IMR-90 (cell line): Measurements from ENCODE around the gene ARSB. TPM values are rescaled to one million over a fixed set of nuclear protein-coding genes. Genes with fewer than 3 reads are reported as not detected.

Experiments used
- ATAC-seq: fragments of 200-7000 bp; cut with Tn5 transposase; 2 replicates; pipeline ENCODE4 v1.9.1; 2020; ENCODE audit warnings: low read depth, mild to moderate bottlenecking, moderate library complexity
- BruUV-seq: library from RNA; stranded (reverse); fragments of 400-500 nt; replicated peaks from 2 replicates; lab custom pipeline; 2021; lab: Mats Ljungman, UMichigan
- CTCF ChIA-PET: fragments of 300-600 bp; formaldehyde crosslinking; extraction: SDS; loops from one replicate; lab custom pipeline; 2021; ENCODE audit warnings: antibody characterized with exemption; lab: Yijun Ruan, JAX
- POLR2A ChIA-PET: fragments of 300-600 bp; sonication (Branson Sonifier 250); formaldehyde crosslinking; loops from one replicate; lab custom pipeline; 2022; ENCODE audit warnings: antibody characterized with exemption; ENCODE audit not compliant: unreplicated experiment; lab: Charles Lee
- DNase-seq: peaks from one replicate; pipeline ENCODE4 v3.0.0; 2013
- H2AFZ ChIP-seq: replicated peaks from 2 replicates; pipeline ENCODE3; 2013; ENCODE audit warnings: low read length, mild to moderate bottlenecking; ENCODE audit not compliant: poor library complexity
- H2AK5ac ChIP-seq: 2 replicates; pipeline ENCODE4 v1.6.1; 2013; ENCODE audit warnings: low read depth, low read length, inconsistent platforms
- H2AK9ac ChIP-seq: replicated peaks from 2 replicates; pipeline ENCODE3; 2013; ENCODE audit warnings: mild to moderate bottlenecking, low read depth, low read length, moderate library complexity; ENCODE audit not compliant: poor library complexity
- H2BK120ac ChIP-seq: 2 replicates; pipeline ENCODE4 v1.6.1; 2013; ENCODE audit warnings: low read depth, low read length, inconsistent platforms
- H2BK15ac ChIP-seq: 3 replicates; pipeline ENCODE4 v1.6.1; 2013; ENCODE audit warnings: low read depth, low read length, inconsistent platforms
- H2BK20ac ChIP-seq: 2 replicates; pipeline ENCODE4 v1.6.1; 2013; ENCODE audit warnings: low read depth, mild to moderate bottlenecking, inconsistent platforms, low read length, moderate library complexity
- H2BK5ac ChIP-seq: 2 replicates; pipeline ENCODE4 v1.6.1; 2013; ENCODE audit warnings: mild to moderate bottlenecking, low read depth, low read length, inconsistent platforms; ENCODE audit not compliant: poor library complexity, severe bottlenecking
- H3K14ac ChIP-seq: replicated peaks from 2 replicates; pipeline ENCODE4 v1.6.1; 2013; ENCODE audit warnings: low read depth, low read length, inconsistent platforms
- H3K18ac ChIP-seq: 2 replicates; pipeline ENCODE4 v1.6.1; 2013; ENCODE audit warnings: low read depth, low read length, control low read depth
- H3K23ac ChIP-seq: 2 replicates; pipeline ENCODE4 v1.6.1; 2013; ENCODE audit warnings: low read depth, low read length, inconsistent platforms
- H3K27ac ChIP-seq: 2 replicates; pipeline ENCODE4 v1.5.1; 2013; ENCODE audit warnings: mild to moderate bottlenecking, control low read depth, low read length; ENCODE audit not compliant: insufficient read depth
- H3K27me3 ChIP-seq: 2 replicates; pipeline ENCODE4 v1.6.1; 2013; ENCODE audit warnings: low read length; ENCODE audit not compliant: control insufficient read depth, insufficient read depth
- H3K36me3 ChIP-seq: 2 replicates; pipeline ENCODE4 v1.6.1; 2013; ENCODE audit warnings: low read length, mixed read lengths; ENCODE audit not compliant: control insufficient read depth, insufficient read depth
- H3K4ac ChIP-seq: 2 replicates; pipeline ENCODE4 v1.6.1; 2013; ENCODE audit warnings: low read depth, low read length, inconsistent platforms
- H3K4me1 ChIP-seq: 2 replicates; pipeline ENCODE4 v1.6.1; 2013; ENCODE audit warnings: low read length, mixed read lengths; ENCODE audit not compliant: control insufficient read depth, insufficient read depth
- H3K4me2 ChIP-seq: 2 replicates; pipeline ENCODE4 v1.6.1; 2013; ENCODE audit warnings: low read depth, mild to moderate bottlenecking, control low read depth, low read length, moderate library complexity
- H3K4me3 ChIP-seq: 2 replicates; pipeline ENCODE4 v1.5.1; 2013; ENCODE audit warnings: low read depth, mild to moderate bottlenecking, control low read depth, low read length, moderate library complexity; ENCODE audit not compliant: insufficient read depth
- H3K56ac ChIP-seq: 2 replicates; pipeline ENCODE4 v1.6.1; 2013; ENCODE audit warnings: low read length, inconsistent platforms; ENCODE audit not compliant: insufficient read depth; ENCODE audit errors: extremely low read depth
- H3K79me1 ChIP-seq, 2 experiments: 2 replicates each; pipeline ENCODE4 v1.6.1; 2013; ENCODE audit warnings: low read length in 2 of 2, inconsistent platforms in 1 of 2, low read depth in 1 of 2
- H3K9ac ChIP-seq: 2 replicates; pipeline ENCODE4 v1.6.1; 2013; ENCODE audit warnings: low read depth, low read length, control low read depth
- H3K9me1 ChIP-seq: 2 replicates; pipeline ENCODE4 v1.6.1; 2013; ENCODE audit warnings: low read length, inconsistent platforms; ENCODE audit not compliant: insufficient read depth
- H3K9me3 ChIP-seq: 2 replicates; pipeline ENCODE4 v1.6.1; 2013; ENCODE audit warnings: low read length; ENCODE audit not compliant: control insufficient read depth, insufficient read depth
- H4K20me1 ChIP-seq: 2 replicates; pipeline ENCODE4 v1.6.1; 2013; ENCODE audit warnings: low read length, inconsistent platforms; ENCODE audit not compliant: insufficient read depth
- H4K5ac ChIP-seq: 2 replicates; pipeline ENCODE4 v1.6.1; 2013; ENCODE audit warnings: mild to moderate bottlenecking, low read depth, low read length, control low read depth
- H4K8ac ChIP-seq, 2 experiments: 2 replicates each; pipeline ENCODE4 v1.6.1; 2013; ENCODE audit warnings: low read depth in 2 of 2, low read length in 2 of 2, control low read depth in 1 of 2, inconsistent platforms in 1 of 2
- H4K91ac ChIP-seq: 2 replicates; pipeline ENCODE4 v1.6.1; 2013; ENCODE audit warnings: low read depth, low read length, inconsistent platforms; ENCODE audit not compliant: insufficient read depth
- BHLHE40 ChIP-seq: fragments of 150-350 bp; IDR thresholded peaks from 2 replicates; pipeline ENCODE4 v1.6.1; 2016; ENCODE audit warnings: mild to moderate bottlenecking, low read depth, low read length
- ELK1 ChIP-seq: fragments of 150-350 bp; IDR thresholded peaks from 2 replicates; pipeline ENCODE4 v1.6.1; 2016; ENCODE audit warnings: low read depth, mild to moderate bottlenecking, low read length, moderate library complexity, borderline replicate concordance
- MAFK ChIP-seq: IDR thresholded peaks from 2 replicates; pipeline ENCODE4 v1.6.1; 2012; ENCODE audit warnings: low read depth, low read length, improper control_type of control experiment
- MAZ ChIP-seq: IDR thresholded peaks from 2 replicates; pipeline ENCODE4 v1.6.1; 2012; ENCODE audit warnings: low read depth, mild to moderate bottlenecking, low read length, improper control_type of control experiment, moderate library complexity, borderline replicate concordance
- RAD21 ChIP-seq: IDR thresholded peaks from 2 replicates; pipeline ENCODE4 v1.6.1; 2012; ENCODE audit warnings: low read length, improper control_type of control experiment
- RCOR1 ChIP-seq: IDR thresholded peaks from 2 replicates; pipeline ENCODE4 v1.6.1; 2012; ENCODE audit warnings: mild to moderate bottlenecking, low read length, improper control_type of control experiment; ENCODE audit not compliant: insufficient replicate concordance
- WGBS, 2 experiments: methylation state at CpG; one replicate each; pipeline versions ENCODE4 v1.1.5 to v1.1.7; 2013; ENCODE audit warnings: missing lambda C conversion rate in 2 of 2; ENCODE audit not compliant: insufficient read length in 1 of 2; ENCODE audit errors: extremely low coverage in 2 of 2; 5-methylcytosine and 5-hydroxymethylcytosine counted together
- dilution Hi-C: fragments of 300-500 bp; cut with HindIII; formaldehyde crosslinking; loops from one replicate; pipeline ENCODE4 v1.14.3; 2018; ENCODE audit warnings: low sequenced_read_pairs; ENCODE audit not compliant: unreplicated experiment
- in situ Hi-C: fragments of 300-500 bp; cut with MboI; formaldehyde crosslinking; loops from 3 replicates; pipeline ENCODE4 v1.14.3; 2019; ENCODE audit warnings: low sequenced_read_pairs, inconsistent platforms, mixed read lengths
- intact Hi-C: fragments of 100-400 bp; cut with micrococcal nuclease; formaldehyde crosslinking; loops from 2 replicates; pipeline ENCODE4 v1.10.0; 2022
- polyA plus RNA-seq, 3 experiments: library from polyadenylated mRNA; depleted of rRNA; stranded (reverse); fragments of >200 nt; gene quantifications; 2 replicates each; pipeline ENCODE4 v1.2.3, GENCODE V29; 2012; ENCODE audit warnings: low replicate concordance in 1 of 3
- total RNA-seq: library from RNA; depleted of rRNA; stranded (reverse); fragments of >200 nt; gene quantifications from 2 replicates; pipeline ENCODE4 v1.2.3, GENCODE V29; 2012
- TF ChIP-seq, protein P1 (sequence below): fragments of 150-350 bp; IDR thresholded peaks from 2 replicates; pipeline ENCODE4 v1.6.1; 2017; ENCODE audit warnings: mild to moderate bottlenecking, antibody characterized with exemption, low read length, low read depth

ARSB gene
- total and polyA plus RNA-seq, 2 of the 4 experiments (the other 2 are of a cell fraction) = 16.0 to 16.3 TPM

DNA sequence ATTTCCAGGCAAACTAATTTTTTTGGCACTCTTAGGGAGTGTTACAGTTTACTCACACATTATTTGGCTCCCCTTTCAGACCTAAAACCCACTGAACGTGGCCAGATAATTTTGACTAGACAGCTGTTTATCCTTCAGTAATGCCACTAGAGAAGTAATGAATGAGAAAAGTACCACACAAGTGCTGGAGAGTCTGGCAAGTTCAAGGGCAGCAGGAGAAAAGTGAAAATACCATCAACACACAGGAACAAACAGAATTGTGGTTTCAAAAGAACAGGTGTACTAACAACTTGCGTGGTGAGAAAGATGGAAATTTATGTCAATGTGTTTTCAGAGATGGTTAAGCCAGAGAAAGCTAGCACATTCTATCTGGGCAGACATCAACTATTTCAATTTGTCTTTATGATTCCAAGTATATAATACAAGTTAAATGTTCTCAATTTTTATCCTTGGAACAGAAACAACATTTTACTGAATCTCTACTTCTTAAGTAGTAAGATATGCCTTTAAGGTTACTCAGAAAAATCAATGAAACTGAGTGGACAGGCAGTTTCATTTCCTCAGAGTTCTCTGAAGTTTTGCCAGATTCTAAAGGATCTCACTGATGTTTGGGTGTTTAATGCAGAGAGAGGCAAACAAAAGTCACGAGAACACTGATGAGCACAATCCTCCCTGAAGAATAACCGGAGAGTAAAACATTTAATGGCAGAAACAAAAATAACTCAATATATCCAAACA is 91.0 kb downstream of the ARSB start:
- Histone ChIP-seq H3K14ac (0 out of 2 replicates have a peak overlapping the region, but pooled peaks have one; percentile 55), H3K18ac (no peak overlapping the region), H3K4ac (no peak overlapping the region), H4K20me1 (no peaks in the 10 kb centered on the region), H2BK15ac (no peak overlapping the region; the same call in 2 of the 3 replicates), H4K8ac (no peak overlapping the region), H2BK5ac (no peak overlapping the region), H3K9ac (no peak overlapping the region), H2AK9ac (no peak overlapping the region), H2BK20ac (peak overlapping the region; percentile 52; the same call in 1 of the 2 replicates), H2BK120ac (peak overlapping the region; percentile 49; the same call in 1 of the 2 replicates), H4K5ac (no peak overlapping the region), H3K23ac (no peak overlapping the region), H3K27ac (no peak overlapping the region), H3K56ac (no peak overlapping the region), H3K9me3 (no peaks in the 10 kb centered on the region; the same call in 1 of the 2 replicates), H3K27me3 (no peaks in the 10 kb centered on the region), H3K4me1 (peaks cover 8% of the 10 kb centered on the region), H3K79me1 (peaks cover 0 to 12% of the 10 kb centered on the region in 2 experiments; a peak in 2 of 4 replicates), H4K91ac (no peak overlapping the region), H3K4me3 (no peak overlapping the region), H3K36me3 (no peaks in the 10 kb centered on the region), H2AFZ (no peak overlapping the region), H3K4me2 (no peak overlapping the region), H3K9me1 (peaks cover 4% of the 10 kb centered on the region), H2AK5ac (peak overlapping the region; percentile 50; the same call in 1 of the 2 replicates)
- no TSS peak for BruUV-seq
- ChIA-PET CTCF (interaction anchor here (0.6 kb wide), 1 partner anchor 427 kb away, joined by 3 read pairs; no protein-coding TSS in a partner anchor), POLR2A (no interaction called here)
- dilution Hi-C loops (no loop called here), in situ Hi-C loops (loop anchor here (10.0 kb wide), 3 partner anchors 71 to 359 kb away; no protein-coding TSS in a partner anchor), intact Hi-C loops (loop anchor here (10.0 kb wide), 1 partner anchor 359 kb away; no protein-coding TSS in a partner anchor)
- no CpG with 5 or more reads among the region's 4 CpGs for WGBS, 2 experiments
- DNase-seq = peak; percentile 34
- TF ChIP-seq MAFK (no peak), RAD21 (no peak), ELK1 (no peak), RCOR1 (no peak), MAZ (no peak), BHLHE40 (no peak)
- TF ChIP-seq, protein P1, sequence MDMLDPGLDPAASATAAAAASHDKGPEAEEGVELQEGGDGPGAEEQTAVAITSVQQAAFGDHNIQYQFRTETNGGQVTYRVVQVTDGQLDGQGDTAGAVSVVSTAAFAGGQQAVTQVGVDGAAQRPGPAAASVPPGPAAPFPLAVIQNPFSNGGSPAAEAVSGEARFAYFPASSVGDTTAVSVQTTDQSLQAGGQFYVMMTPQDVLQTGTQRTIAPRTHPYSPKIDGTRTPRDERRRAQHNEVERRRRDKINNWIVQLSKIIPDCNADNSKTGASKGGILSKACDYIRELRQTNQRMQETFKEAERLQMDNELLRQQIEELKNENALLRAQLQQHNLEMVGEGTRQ = no peak
- no peak for ATAC-seq
